GM04504 (cell line): ENCODE measurements around the gene PILRA.
A peak's percentile ranks its signal among the peaks of the same experiment; 100 is the strongest.

Experiments used
- DNase-seq: peaks from one replicate; pipeline ENCODE4 v3.0.0-alpha.2; 2012; ENCODE audit warnings: low read depth

The PILRA gene

DNA sequence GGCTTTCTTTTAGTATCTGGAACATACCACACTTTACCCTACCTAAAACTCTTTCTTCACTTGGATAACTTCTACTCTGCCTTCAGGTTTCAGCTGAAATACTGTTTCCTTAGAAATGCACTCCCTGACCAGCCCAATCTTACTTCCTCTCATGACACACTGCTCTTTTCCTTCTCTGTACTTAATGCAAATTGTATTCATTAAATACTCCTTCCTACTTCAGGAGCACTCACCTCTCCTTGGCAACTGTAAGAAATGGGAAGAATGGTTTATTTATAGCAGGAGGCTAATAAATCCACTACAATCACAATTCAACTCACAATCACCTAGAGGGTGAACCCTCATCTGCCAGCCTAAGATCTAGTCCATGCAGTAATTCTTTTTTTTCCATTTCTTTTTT, 40.1 kb downstream of the PILRA start:
- no peak for DNase-seq

DNA sequence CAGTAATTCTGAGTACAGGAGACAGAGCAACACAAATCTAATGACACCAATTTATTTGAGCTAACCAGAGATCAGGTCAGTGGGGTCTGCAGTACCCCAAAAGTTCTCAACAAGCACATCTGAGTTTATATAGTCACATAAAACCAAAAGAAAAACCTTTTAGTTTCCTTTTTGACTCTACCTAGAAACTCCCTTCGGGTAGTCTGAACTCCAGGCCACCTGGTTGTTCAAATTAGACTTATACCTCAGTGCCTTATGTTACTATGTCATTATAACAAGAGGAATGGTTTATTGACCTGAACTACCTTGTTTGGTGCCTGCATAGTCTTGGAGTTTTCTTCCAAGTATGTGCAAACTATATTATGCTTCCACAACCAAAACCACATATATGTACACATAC, 40.6 kb downstream of the PILRA start:
- no peak for DNase-seq

DNA sequence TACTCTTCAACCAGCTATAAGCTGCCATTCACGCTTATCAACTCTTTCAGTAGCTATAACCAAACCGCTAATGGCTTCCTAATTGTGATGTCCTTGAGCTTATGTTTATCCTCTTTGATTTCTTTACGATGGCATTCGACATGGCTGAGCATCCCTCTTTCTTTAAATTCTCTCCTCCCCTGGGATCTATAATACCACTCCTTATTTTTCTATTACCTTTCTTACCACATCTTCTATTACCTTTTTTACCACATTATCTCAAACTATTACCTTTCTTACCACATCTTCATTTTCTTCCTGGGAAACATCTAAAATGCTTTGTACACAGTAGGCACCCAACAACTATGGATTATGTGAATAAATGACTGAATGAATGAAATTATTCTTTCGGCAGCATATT, 42.2 kb downstream of the PILRA start:
- DNase-seq = no peak

DNA sequence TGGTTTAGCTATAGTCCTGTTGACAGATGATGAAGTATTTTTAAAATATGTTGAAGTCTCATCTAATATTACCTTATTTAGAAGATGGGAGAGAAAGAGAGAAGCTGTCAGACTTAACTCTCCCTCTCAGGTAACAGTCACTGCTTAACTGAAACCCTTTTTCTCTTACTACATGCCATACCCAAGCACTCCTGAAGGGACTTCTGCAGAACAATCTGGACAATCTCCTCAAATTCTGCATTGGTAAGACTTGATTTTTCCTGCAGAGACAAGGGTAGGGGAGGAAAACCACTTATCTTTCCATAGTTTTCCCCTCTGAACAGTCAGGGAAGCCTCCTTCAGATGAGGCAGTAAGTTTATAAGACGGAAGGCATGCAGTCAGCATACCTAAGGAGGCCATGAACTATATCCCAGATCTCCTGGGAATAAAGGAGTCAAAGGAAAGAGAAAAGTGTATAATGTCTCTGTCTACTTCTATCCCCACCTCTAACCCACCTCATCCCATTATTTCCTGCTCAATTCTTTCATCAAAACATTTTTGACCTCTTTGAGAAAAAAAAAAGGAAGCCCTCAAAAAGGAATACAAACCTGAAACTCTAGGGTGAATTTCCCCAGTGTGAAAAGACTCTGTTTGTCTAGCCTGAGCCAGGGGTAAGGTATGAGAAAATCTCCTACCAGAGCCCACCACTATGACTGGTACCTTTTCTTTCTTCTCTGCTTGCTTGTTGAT, 45.8 kb downstream of the PILRA start:
- no peak for DNase-seq

DNA sequence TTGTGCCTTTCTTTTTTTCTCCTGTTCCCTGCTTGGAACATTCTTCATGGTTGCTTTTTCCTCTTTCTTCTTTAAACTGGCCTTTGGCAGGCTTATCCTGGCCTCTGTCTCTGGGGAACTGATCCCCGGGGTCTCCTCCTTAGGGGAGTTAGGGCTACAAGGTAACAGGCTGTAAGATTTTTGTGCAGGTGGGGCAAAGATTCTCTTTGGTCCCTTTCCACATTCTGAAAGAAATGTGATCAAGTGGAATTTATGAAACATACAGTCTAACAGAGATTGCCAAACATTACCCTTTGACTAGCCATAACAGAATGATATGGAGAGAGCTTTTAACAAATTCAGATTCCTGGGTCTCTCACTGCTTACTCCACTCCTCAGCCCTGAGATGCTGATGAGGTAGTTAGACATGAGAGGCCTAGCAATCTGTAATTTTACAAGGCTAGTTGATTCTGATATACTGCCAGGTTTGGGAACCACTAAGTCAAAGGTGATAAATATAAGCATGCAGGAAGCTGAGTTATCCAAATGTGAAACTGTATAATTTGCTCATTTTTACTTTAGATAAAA, 46.5 kb downstream of the PILRA start:
- no peak for DNase-seq

DNA sequence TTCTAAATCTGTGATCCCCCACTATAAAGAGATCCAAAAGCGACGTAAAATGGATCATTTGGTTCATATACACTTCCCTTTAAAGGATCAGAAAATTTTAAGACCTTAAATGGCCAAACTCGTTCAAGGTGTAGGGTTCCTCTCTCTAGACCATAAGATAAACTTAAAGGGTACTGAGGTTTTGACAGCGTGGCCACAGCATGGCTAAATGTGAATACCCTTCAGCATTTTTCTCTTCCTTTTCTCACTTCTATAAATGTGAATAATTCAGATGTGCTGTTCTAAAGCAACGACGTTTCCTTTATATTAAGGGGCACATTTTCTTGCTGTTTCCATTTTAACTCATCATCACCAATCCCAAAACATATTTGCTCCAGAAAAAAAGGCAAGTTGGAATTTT, 50.0 kb downstream of the PILRA start:
- no peak for DNase-seq

DNA sequence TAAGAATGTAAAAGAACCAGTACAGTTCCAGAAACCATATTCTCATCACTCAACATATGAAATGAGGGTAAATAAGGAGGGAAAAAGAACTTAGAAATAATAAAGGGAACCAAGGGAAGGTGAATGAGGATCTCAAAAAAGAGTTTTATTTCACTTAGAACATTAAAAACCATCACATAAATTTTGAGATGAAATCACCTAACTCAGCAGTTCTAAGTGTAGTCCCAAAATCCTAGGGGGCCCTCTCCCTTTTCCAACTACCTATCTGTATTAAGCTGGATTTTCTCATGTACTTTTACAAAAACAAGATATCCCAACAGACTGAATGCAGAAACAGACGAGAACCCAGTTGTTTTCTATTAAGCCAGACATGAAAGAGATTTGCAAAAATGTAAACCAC, 52.1 kb downstream of the PILRA start:
- DNase-seq = no peak

DNA sequence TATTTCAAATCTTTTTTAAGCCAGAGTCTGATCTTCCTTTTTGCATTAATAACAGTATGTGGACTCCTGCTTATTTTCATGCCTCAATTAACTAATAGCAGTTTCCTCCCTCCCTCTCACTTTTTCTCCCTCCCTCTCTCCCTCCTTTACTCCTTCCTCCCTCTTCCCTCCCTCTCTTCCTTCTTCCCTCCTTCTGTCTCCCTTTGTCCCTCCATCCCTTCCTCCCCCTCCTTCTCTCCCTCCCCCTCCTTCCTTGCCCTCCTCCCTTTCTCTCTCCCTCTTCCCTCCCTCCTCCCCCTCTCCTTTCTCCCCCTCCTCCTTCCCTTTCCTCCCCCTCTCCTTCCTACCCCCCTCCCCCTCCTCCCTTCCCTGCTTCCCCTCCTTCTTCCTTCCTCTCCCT, 53.2 kb downstream of the PILRA start:
- no peak for DNase-seq

DNA sequence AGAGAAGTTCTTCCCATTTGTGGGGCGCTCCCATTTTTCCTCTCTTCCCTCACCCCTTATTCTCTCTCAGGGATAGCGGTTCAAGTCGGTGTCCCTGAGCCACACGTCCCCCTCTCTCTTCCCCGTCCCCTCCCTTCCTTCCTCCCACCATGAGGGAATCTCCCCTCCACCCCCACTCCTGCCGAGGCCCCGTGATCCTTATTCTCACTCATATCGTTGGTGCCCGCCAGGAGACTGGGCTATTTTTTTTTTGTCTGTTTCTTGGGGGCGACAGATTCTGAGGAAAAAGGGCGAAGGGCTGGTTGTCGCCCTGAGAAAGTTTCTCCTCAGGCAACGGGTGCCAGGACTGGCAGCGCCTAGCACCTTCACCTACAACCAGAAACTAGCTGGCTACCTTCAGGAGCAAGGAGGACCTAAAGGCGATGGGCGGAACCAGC, 54.5 kb downstream of the PILRA start:
- no peak for DNase-seq

DNA sequence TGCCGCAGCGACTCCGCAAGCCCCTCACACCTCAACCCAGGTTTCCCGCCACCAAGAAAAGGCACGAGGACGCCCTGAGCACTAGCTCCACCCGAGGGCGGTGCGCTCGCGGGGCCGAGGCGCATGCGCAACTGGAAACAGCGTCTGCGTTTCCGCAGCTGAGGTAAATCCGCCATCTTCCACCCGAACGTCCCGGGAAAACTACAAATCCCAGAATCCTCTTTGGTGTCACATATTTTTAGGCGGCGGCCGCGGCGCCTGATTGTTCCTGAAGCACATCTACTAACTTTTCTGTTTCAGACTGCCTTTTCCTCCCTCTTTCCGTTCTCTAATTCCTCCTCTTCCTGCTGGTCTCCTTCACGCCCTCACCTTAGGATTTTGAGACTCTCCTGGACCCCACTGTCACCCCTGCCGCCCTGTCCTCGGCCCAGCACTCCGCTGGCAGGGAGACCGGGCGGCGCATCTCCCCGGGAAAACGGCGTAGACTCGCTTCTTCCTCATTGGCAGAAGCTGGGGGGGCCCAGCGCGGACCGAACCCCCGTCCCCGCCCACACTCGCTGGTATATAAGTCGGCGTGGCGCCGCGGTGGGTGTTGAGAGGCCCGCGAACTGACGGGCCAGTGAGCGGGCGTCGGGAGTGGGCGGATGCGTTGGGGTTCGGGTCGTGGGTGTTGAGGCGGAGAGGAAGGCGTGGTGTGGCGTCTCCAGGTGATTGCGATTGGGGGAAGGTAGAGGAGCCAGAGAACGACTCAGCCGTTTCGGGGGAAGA, 55.1 kb downstream of the PILRA start, which contains the start of gene ZCWPW1:
ZCWPW1 (minus strand) TSS at position 505 of the 768 bp plus-strand sequence. CDS start 8,054 bp downstream, outside the sequence.
- peak; percentile 92 for DNase-seq

DNA sequence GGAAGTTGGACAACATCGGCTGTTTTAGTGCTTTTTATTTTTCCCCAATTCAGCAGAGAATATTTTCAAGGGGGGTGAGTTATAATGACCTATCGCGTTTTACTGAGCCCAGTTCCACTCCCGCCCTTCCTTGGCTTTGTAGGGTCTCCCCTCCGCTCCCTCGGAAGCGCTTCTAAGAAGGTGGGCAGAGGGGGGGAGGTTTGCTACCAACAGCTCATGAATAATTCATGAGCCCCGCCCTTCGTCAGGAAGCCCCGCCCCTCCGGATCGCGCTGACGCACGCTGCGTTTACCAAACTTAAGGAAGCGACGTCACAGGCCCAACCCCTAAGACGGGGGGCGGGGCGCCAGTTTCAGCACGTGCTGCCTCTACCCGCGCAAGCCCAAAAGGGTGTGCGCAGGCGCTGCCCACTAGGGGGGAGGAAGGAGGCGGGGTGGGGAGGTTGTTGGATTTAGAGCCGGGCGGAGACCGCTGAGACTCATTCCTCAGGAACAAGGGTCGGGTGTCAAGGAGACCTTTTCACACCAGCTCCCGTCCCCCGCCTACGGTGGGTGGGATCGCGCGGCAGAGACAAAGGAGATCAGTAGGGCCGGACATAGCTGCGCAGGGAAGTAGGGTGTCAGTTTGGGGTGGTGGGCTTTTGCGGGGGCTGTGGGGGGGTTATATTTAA, 55.8 kb downstream of the PILRA start:
- DNase-seq = peak; percentile 99

DNA sequence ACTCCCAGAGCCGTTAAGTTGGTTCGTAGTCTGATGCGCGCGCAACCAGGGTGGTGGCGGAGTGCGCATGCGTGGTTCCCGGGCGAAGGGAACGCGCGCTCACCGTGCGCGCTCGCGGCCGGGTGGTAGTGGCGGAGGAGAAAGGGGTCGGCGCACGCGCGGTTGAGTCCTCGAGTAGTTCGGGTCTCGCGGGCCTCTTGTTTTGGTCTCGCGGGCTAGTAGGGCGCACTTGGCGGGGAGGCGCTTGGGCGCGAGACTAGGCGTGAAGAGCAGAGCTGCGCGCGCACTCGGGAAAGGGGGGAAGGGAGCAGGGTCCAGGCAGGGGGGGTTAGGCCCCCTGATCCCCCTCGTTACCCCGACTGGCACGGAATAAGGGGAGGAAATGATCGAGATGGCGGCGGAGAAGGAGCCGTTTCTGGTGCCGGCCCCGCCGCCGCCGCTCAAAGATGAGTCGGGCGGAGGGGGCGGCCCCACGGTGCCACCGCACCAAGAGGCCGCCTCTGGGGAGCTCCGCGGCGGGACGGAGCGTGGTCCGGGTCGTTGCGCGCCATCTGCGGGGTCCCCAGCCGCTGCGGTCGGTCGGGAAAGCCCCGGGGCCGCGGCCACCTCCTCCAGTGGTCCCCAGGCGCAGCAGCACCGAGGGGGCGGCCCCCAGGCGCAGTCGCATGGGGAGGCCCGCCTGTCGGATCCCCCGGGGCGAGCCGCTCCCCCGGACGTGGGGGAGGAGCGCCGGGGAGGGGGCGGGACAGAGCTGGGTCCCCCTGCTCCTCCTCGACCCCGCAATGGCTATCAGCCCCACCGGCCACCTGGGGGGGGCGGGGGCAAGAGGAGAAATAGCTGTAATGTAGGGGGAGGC, 56.6 kb downstream of the PILRA start, which contains the start of gene MEPCE:
MEPCE (plus strand) TSS at position 195 of the 856 bp plus-strand sequence; CDS start at position 383, 188 bp downstream.
- DNase-seq = peak; percentile 93

DNA sequence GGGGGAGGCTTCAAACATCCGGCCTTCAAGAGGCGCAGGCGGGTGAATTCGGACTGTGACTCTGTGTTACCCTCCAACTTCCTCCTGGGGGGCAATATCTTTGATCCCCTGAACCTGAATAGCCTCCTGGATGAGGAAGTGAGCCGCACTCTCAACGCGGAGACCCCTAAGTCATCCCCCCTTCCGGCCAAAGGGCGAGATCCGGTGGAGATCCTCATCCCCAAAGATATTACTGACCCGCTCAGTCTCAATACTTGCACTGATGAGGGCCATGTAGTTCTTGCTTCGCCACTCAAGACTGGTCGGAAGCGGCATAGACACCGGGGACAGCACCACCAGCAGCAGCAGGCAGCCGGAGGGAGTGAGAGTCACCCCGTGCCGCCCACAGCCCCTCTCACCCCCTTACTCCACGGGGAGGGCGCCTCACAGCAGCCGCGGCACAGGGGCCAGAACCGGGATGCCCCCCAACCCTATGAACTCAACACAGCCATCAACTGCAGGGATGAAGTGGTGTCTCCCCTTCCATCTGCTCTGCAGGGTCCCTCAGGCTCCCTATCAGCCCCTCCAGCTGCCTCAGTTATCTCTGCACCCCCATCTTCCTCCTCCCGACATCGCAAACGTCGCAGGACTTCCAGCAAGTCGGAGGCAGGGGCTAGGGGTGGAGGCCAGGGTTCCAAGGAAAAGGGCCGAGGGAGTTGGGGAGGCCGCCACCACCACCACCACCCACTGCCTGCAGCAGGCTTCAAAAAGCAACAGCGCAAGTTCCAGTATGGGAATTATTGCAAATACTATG, 57.4 kb downstream of the PILRA start:
- DNase-seq = no peak

DNA sequence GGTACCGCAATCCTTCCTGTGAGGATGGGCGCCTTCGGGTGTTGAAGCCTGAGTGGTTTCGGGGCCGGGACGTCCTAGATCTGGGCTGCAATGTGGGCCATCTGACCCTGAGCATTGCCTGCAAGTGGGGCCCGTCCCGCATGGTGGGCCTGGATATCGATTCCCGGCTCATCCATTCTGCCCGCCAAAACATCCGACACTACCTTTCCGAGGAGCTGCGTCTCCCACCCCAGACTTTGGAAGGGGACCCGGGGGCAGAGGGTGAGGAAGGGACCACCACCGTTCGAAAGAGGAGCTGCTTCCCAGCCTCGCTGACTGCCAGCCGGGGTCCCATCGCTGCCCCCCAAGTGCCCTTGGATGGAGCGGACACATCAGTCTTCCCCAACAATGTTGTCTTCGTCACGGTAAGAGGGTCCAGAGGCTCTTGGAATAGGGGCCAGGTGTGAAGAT, 58.0 kb downstream of the PILRA start:
- no peak for DNase-seq

DNA sequence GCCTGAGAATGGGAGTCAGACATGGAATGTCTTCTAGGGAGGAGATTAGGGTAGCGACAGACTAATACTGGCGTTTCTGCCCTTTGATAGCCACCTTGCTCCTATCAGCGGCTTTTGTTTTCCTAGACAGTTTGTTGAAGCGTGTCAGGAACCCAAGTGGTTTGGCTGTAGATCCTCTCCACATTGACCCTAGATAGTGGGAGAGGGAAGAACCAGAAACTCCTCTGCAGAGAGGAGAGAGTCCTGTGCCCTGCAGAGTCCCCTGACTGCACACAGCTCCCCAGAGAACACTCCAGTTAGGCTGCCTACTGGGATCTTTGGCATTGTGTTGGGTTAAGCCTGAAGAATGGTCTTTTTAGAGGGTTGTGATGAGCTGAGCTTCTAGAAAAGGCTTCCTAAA, 58.8 kb downstream of the PILRA start:
- DNase-seq = no peak

DNA sequence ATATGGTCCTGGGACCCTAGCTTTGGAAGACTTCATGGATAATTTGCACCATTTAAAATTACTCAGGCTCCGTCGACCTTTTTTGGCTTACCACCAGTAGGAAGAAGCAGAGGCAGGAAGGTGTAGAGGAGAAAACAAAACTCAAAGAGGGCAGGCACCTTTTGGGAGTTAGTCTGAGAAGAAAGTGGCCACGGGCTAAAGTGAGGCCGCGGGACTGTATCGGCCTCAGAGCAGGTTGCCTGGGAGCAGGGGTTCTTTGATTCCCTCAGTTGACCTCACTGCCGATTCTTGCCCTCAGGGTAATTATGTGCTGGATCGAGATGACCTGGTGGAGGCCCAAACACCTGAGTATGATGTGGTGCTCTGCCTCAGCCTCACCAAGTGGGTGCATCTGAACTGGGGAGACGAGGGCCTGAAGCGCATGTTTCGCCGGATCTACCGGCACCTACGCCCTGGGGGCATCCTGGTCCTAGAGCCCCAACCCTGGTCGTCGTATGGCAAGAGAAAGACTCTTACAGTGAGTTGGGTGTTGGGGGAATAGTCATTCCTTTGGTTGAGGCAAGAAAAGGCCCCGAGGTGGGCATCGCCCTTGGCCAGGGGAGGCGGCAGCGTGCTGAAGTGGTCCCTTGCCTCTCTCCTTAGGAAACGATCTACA, 59.5 kb downstream of the PILRA start:
- DNase-seq = no peak

DNA sequence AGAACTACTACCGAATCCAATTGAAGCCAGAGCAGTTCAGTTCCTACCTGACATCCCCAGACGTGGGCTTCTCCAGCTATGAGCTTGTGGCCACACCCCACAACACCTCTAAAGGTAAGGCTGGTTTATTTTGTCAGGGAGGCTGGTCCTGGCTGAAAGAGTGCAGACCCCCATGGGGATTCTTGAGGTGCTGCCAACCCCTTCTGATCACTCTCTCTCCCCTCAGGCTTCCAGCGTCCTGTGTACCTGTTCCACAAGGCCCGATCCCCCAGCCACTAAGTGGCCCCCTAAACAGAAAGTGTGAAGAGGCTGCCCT, 59.9 kb downstream of the PILRA start:
- no peak for DNase-seq

DNA sequence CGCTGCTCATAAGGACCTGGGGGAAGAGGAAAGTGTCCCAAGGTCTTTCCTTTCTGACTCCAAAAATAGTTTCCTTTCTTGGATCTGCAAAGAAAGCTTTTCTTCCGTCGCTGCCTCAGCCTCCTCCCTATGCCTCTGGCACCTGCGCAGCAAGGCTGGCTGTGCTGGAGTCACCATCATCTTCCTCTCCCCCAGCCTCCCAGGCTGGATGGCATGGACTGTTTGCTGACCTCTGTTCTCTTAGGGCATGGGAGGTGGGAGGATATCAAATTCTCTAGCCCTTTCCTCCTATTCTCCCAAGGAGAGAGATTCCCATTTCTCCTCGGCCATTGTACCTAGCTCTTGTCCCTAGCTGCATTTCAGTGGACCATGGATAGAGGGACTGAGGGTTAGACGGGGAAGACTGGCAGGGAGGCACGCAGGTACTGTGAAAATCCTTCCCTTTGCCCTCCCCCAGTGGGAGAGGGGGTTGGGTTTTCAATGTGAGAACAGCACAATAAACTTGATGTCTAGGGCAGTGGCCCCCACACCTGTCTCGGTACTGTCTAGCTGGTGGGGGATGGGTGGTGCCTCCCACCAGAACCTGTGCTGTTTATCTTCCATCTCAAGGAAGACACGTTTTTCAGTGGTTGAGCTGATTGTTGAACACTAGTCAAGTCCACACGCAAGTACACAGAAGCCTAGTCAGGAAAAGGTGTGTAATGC, 60.5 kb downstream of the PILRA start:
- no peak for DNase-seq

DNA sequence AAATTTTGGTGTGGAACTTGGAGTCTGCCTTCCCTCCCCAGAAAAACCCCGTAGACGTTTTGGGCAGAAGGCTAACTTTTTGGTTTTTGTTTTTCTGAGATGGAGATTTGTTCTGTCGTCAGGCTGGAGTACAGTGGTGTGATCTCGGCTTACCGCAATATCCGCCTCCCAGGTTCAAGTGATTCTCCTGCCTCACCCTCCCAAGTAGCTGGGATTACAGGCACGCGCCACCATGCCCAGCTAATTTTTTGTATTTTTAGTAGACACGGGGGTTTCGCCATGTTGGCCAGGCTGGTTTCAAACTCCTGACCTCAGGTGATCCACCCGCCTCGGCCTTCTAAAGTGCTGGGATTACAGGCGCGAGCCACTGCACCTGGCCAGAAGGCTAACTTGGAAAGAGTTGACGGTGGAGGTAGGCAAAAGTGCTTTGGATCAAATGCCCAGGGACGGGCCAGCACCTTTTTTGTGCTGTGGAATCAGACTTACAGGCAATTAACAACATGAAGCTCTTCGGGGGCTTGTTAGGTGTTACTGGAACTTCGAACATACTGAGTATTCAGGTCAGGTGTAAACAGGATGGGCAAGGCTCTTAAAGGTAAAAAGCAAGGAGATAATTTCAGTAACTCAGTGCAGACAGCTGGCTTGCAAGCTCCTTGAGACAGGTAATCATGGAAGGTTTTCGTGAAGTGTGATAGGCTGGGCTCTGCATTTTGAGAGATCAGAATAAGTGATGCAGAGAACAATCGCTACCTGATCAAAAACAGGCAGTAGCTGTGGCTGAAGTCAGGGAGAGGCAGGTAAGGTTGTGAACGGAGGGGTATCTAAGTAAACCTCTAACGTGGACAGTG, 61.2 kb downstream of the PILRA start:
- DNase-seq = no peak
